GM18861 (cell line): Measurements from ENCODE around the gene RAB8B.

Experiments used
- ATAC-seq: cut with Tn5 transposase; IDR thresholded peaks from one replicate; pipeline ENCODE4 v1.9.1; 2021; ENCODE audit not compliant: unreplicated experiment

The RAB8B gene

GRCh38 chr15:63260791-63261190 is 71.4 kb downstream of the RAB8B start:
- ATAC-seq = no peak

- ATAC-seq = no peak
Observed at GRCh38 chr15:63261311-63261710, 71.9 kb downstream of the RAB8B start.

GRCh38 chr15:63263519-63263918 is 74.1 kb downstream of the RAB8B start:
- ATAC-seq = no peak

GRCh38 chr15:63264688-63265293 is 75.4 kb downstream of the RAB8B start:
- no peak for ATAC-seq

- no peak for ATAC-seq
Observed at GRCh38 chr15:63274427-63274826, 85.0 kb downstream of the RAB8B start.

- ATAC-seq = no peak
Observed at GRCh38 chr15:63276342-63277037, 87.1 kb downstream of the RAB8B start.

GRCh38 chr15:63277038-63277892 is 87.9 kb downstream of the RAB8B start, which contains the start of gene APH1B:
Gene APH1B (plus strand): TSS chr15:63277605. CDS start chr15:63277624, 19 bp downstream.
- ATAC-seq = peak; percentile 39

GRCh38 chr15:63277893-63278456 is 88.6 kb downstream of the RAB8B start:
- ATAC-seq = no peak

GRCh38 chr15:63283126-63283525 is 93.7 kb downstream of the RAB8B start:
- no peak for ATAC-seq

GRCh38 chr15:63284335-63284734 is 94.9 kb downstream of the RAB8B start:
- ATAC-seq = no peak

- ATAC-seq = no peak
Observed at GRCh38 chr15:63287109-63287508, 97.7 kb downstream of the RAB8B start.

GRCh38 chr15:63288342-63288741 is 98.9 kb downstream of the RAB8B start:
- ATAC-seq = no peak

- ATAC-seq = no peak
Observed at GRCh38 chr15:63288778-63289378, 99.5 kb downstream of the RAB8B start.

- ATAC-seq = no peak
Observed at GRCh38 chr15:63291507-63291906, 102.1 kb downstream of the RAB8B start.

GRCh38 chr15:63292241-63292640 is 102.8 kb downstream of the RAB8B start:
- ATAC-seq = no peak

- no peak for ATAC-seq
Observed at GRCh38 chr15:63292771-63293170, 103.4 kb downstream of the RAB8B start.

GRCh38 chr15:63294359-63294758 is 105.0 kb downstream of the RAB8B start:
- ATAC-seq = no peak

- ATAC-seq = no peak
Observed at GRCh38 chr15:63295341-63295740, 105.9 kb downstream of the RAB8B start.

- no peak for ATAC-seq
Observed at GRCh38 chr15:63296195-63296594, 106.8 kb downstream of the RAB8B start.

GRCh38 chr15:63299943-63300575 is 110.7 kb downstream of the RAB8B start:
- ATAC-seq = no peak

- no peak for ATAC-seq
Observed at GRCh38 chr15:63301088-63301487, 111.7 kb downstream of the RAB8B start.
